Fibroblast of upper back skin (primary cell): ENCODE results near the gene SLC25A44.
"Not testable (repeated sequence)": the region's sequence is repeated elsewhere in the genome, so short reads cannot be mapped to it uniquely, and the experiment has no call there.

ENCODE experiments used
- DNase-seq: peaks from one replicate; pipeline ENCODE4 v3.0.0-alpha.2; 2013

SLC25A44 gene

GRCh38 chr1:156212130-156212529, 18.2 kb downstream of the SLC25A44 start:
- DNase-seq = no peak

- DNase-seq = peak; percentile 96
Observed at GRCh38 chr1:156212833-156213643, 19.1 kb downstream of the SLC25A44 start, which contains the start of gene PMF1. Gene PMF1 (plus strand): TSS chr1:156213007. CDS start chr1:156213016, 9 bp downstream.

- DNase-seq = no peak
Observed at GRCh38 chr1:156213644-156213966, 19.7 kb downstream of the SLC25A44 start.

GRCh38 chr1:156214024-156214748, 20.3 kb downstream of the SLC25A44 start:
- peak; percentile 49 for DNase-seq

GRCh38 chr1:156216361-156217086, 22.6 kb downstream of the SLC25A44 start:
- not testable (repeated sequence) for DNase-seq

GRCh38 chr1:156217871-156218270, 24.0 kb downstream of the SLC25A44 start:
- DNase-seq = peak; percentile 16

GRCh38 chr1:156220226-156220625, 26.3 kb downstream of the SLC25A44 start:
- DNase-seq = no peak

GRCh38 chr1:156221986-156222692, 28.2 kb downstream of the SLC25A44 start:
- DNase-seq = no peak

GRCh38 chr1:156225677-156226014, 31.7 kb downstream of the SLC25A44 start:
- DNase-seq = no peak

- DNase-seq = no peak
Observed at GRCh38 chr1:156226116-156226538, 32.2 kb downstream of the SLC25A44 start.

GRCh38 chr1:156226782-156227181, 32.9 kb downstream of the SLC25A44 start:
- DNase-seq = no peak

GRCh38 chr1:156228501-156228900, 34.6 kb downstream of the SLC25A44 start:
- no peak for DNase-seq

GRCh38 chr1:156229809-156230472, 36.0 kb downstream of the SLC25A44 start:
- no peak for DNase-seq

GRCh38 chr1:156230473-156230837, 36.6 kb downstream of the SLC25A44 start:
- no peak for DNase-seq

GRCh38 chr1:156232201-156232894, 38.4 kb downstream of the SLC25A44 start:
- no peak for DNase-seq

GRCh38 chr1:156233426-156234127, 39.7 kb downstream of the SLC25A44 start:
- peak; percentile 89 for DNase-seq

GRCh38 chr1:156236164-156236563, 42.3 kb downstream of the SLC25A44 start:
- DNase-seq = no peak

GRCh38 chr1:156238248-156238647, 44.3 kb downstream of the SLC25A44 start:
- DNase-seq = no peak

- peak; percentile 28 for DNase-seq
Observed at GRCh38 chr1:156241311-156241811, 47.5 kb downstream of the SLC25A44 start.

- DNase-seq = no peak
Observed at GRCh38 chr1:156241926-156242325, 48.0 kb downstream of the SLC25A44 start, which contains the start of gene BGLAP. Gene BGLAP (plus strand): TSS chr1:156242184. CDS start chr1:156242232, 48 bp downstream.

GRCh38 chr1:156242738-156243137, 48.8 kb downstream of the SLC25A44 start:
- no peak for DNase-seq
